SH-SY5Y (cell line): Measurements from ENCODE around the gene RANBP3L.

ENCODE experiments used
- GATA2 ChIP-seq: IDR thresholded peaks from 2 replicates; pipeline ENCODE4 v1.6.1; 2011; ENCODE audit warnings: mild to moderate bottlenecking, low read depth, low read length
- GATA3 ChIP-seq: IDR thresholded peaks from 2 replicates; pipeline ENCODE4 v1.6.1; 2011; ENCODE audit warnings: low read depth, mild to moderate bottlenecking, low read length, moderate library complexity

GRCh38 chr5:36285837-36286615, 15.7 kb downstream of the RANBP3L start:
- TF ChIP-seq GATA2 (no peak), GATA3 (no peak)
